ENCODE data around the gene CCT8. TPM values are rescaled to one million over a fixed set of nuclear protein-coding genes. Genes with fewer than 3 reads are reported as not detected.

Gene CCT8
- total and polyA plus RNA-seq, 11 donors, result 88.8 to 198 (median 110) TPM

GRCh38 chr21:29102791-29103257, 29.4 kb upstream of the CCT8 start:
- WGBS, 4 donors, result 96 to 100% (median 96%) methylated on average over 2 of the region's 2 CpGs; no CpG with 5 or more reads in 1 of the 4 donors
- intact Hi-C loops (cut with DNase I), result no loop called here

GRCh38 chr21:29098156-29098555, 24.7 kb upstream of the CCT8 start:
- TF ChIP-seq CTCF (IDR thresholded peaks at IDR 0.05), result no peak
- TF ChIP-seq POLR2A (IDR thresholded peaks at IDR 0.05), result no peak
- WGBS, 4 donors, result 81 to 86% (median 83%) methylated on average over 2 of the region's 2 CpGs
- Histone ChIP-seq H3K4me1 (peaks cover 0 to 10% (median 0%) of the 10 kb centered on the region in 12 donors), H3K27me3 (no peaks in the 10 kb centered on the region), H3K36me3 (no peaks in the 10 kb centered on the region), H3K27ac (no peak overlapping the region), H3K4me3 (no peak overlapping the region), H3K9me3 (no peaks in the 10 kb centered on the region)
- DNase-seq (no peak), ATAC-seq (no peak)
- intact Hi-C loops (cut with DNase I), result loop anchor here in 5 of 10 donors (10.0 kb wide), 4 partner anchors 47 to 757 kb away; no protein-coding TSS in a partner anchor

More at GRCh38 chr21:29102791-29103257, 29.4 kb upstream of the CCT8 start:
- H3K4me3 ChIP-seq, result no peak overlapping the region
- H3K9me3 ChIP-seq, result no peaks in the 10 kb centered on the region
- DNase-seq, result no peak
- H3K36me3 ChIP-seq, result no peaks in the 10 kb centered on the region
- H3K27me3 ChIP-seq, result no peaks in the 10 kb centered on the region
- TF ChIP-seq CTCF (IDR thresholded peaks at IDR 0.05) (no peak), POLR2A (IDR thresholded peaks at IDR 0.05) (no peak)
- no peak for ATAC-seq
- H3K27ac ChIP-seq, result no peak overlapping the region
- no peaks in the 10 kb centered on the region for H3K4me1 ChIP-seq

- intact Hi-C loops (cut with DNase I), result loop anchor here in 5 of 10 donors (10.0 kb wide), 4 partner anchors 48 to 758 kb away; no protein-coding TSS in a partner anchor
- Histone ChIP-seq H3K36me3 (no peaks in the 10 kb centered on the region), H3K27ac (peak overlapping the region in 1 of 12 donors; percentile 29), H3K4me3 (no peak overlapping the region), H3K4me1 (peaks cover 0 to 10% (median 0%) of the 10 kb centered on the region in 12 donors), H3K9me3 (no peaks in the 10 kb centered on the region), H3K27me3 (no peaks in the 10 kb centered on the region)
- no peak for DNase-seq
- 82 to 90% (median 83%) methylated on average over 8 of the region's 8 CpGs for WGBS, 4 donors
- peak in 1 of 4 donors; percentile 56 for ATAC-seq
- no peak for TF ChIP-seq CTCF (IDR thresholded peaks at IDR 0.05)
- no peak for TF ChIP-seq POLR2A (IDR thresholded peaks at IDR 0.05)
These were observed 23.0 kb upstream of the CCT8 start for GRCh38 chr21:29096218-29097015.
